ENCODE measurements around the gene PCSK4. TPM values are rescaled to one million over a fixed set of nuclear protein-coding genes. Genes with fewer than 3 reads are reported as not detected.

PCSK4 gene
- total and polyA plus RNA-seq, 2 donors (not counting 3 experiments of a cell fraction or from before 2014, with no cell fraction given): 1.2 to 1.7 TPM

- Histone ChIP-seq H3K27me3 (ENCODE audit: control insufficient read depth in 2 of 2, insufficient read depth in 2 of 2, low read length in 2 of 2) (peaks cover 5 to 8% of the 10 kb centered on the region in 2 experiments), H3K27ac (ENCODE audit: insufficient read depth, low read depth, low read length) (no peak within 1 kb of the TSS), H3K36me3 (ENCODE audit: control insufficient read depth in 2 of 2, extremely low read depth in 1 of 2, insufficient read depth in 2 of 2, low read length in 2 of 2) (no peaks in the 10 kb centered on the region), H3K79me2 (ENCODE audit: control insufficient read depth, insufficient read depth, low read length) (no peaks in the 10 kb centered on the region), H4K20me1 (replicated peaks; ENCODE audit: control insufficient read depth, extremely low read depth, insufficient read depth, low read length) (no peaks in the 10 kb centered on the region), H3K9me3 (replicated peaks; ENCODE audit: control insufficient read depth, insufficient read depth, low read length) (no peaks in the 10 kb centered on the region), H3K9ac (replicated peaks; ENCODE audit: extremely low read depth, insufficient read depth, low read length) (no peak within 1 kb of the TSS), H3K4me3 (replicated peaks in 1 of 3; ENCODE audit: insufficient read depth in 1 of 3, low read depth in 1 of 3, low read length in 3 of 3) (peak within 1 kb of the TSS in 1 of 3 experiments; percentile 4), H3K4me1 (ENCODE audit: control insufficient read depth, extremely low read depth, insufficient read depth, low read length) (no peaks in the 10 kb centered on the region), H2AFZ (ENCODE audit: low read depth, low read length) (no peak within 1 kb of the TSS), H3K9me1 (replicated peaks; ENCODE audit: control insufficient read depth, extremely low read depth, insufficient read depth, low read length) (no peaks in the 10 kb centered on the region), H3K4me2 (ENCODE audit: insufficient read depth, low read length) (no peak within 1 kb of the TSS)
- ChIA-PET POLR2A (no interaction called here), CTCF (interaction anchor here (0.8 kb wide), 1 partner anchor 47 kb away, joined by 3 read pairs; no protein-coding TSS in a partner anchor)
- dilution Hi-C loops (cut with MboI; ENCODE audit: extremely low pct_ligation_motif_present, low sequenced_read_pairs): no loop called here
- FAIRE-seq (no peak), DNase-seq (ENCODE audit: low read depth, low spot score) (no peak)
- intact Hi-C loops (cut with micrococcal nuclease): loop anchor here (5.0 kb wide), 1 partner anchor 231 kb away; no protein-coding TSS in a partner anchor
- no TSS peak for BruUV-seq (replicated peaks)
- TF ChIP-seq POLR2AphosphoS5 (IDR thresholded peaks at IDR 0.05; ENCODE audit: insufficient read depth, low read depth, low read length) (no peak), FOS (IDR thresholded peaks at IDR 0.05; ENCODE audit: borderline replicate concordance, insufficient read depth, low read length) (no peak), CTCF (IDR thresholded peaks at IDR 0.05; ENCODE audit: extremely low read depth in 1 of 2, insufficient read depth in 1 of 2, low read depth in 1 of 2, low read length in 2 of 2) (no peak), GATA2 (IDR thresholded peaks at IDR 0.05; ENCODE audit: insufficient read depth, insufficient read length, low read depth, low read length) (no peak), MAX (IDR thresholded peaks at IDR 0.05; ENCODE audit: insufficient read depth, insufficient read length) (no peak), EZH2 (IDR thresholded peaks at IDR 0.05; ENCODE audit: borderline replicate concordance, low read depth, low read length, severe bottlenecking) (no peak), MYC (IDR thresholded peaks at IDR 0.05; ENCODE audit: low read depth, low read length) (no peak), POLR2A (IDR thresholded peaks at IDR 0.05; ENCODE audit: low read depth, low read length) (no peak), JUN (IDR thresholded peaks at IDR 0.05; ENCODE audit: borderline replicate concordance, insufficient read depth, insufficient read length, low read depth) (no peak)
Observed at GRCh38 chr19:1512671-1513498, 22.7 kb upstream of the PCSK4 start, which contains the start of gene ADAMTSL5. TSS of gene ADAMTSL5 (minus strand) at chr19:1513019. CDS start at chr19:1510943, 2,076 bp downstream.

Measured in endothelial cell of umbilical vein (primary cell).